H9 (cell line): ENCODE data around the gene OSBPL1A. TPM values are rescaled to one million over a fixed set of nuclear protein-coding genes. Genes with fewer than 3 reads are reported as not detected.

ENCODE experiments used
- DNase-seq: peaks from one replicate; pipeline ENCODE4 v3.0.0-alpha.2; 2017
- H2AFZ ChIP-seq: one replicate; pipeline ENCODE4 v1.6.1; 2013; ENCODE audit warnings: mild to moderate bottlenecking, low read length, control low read depth, moderate library complexity
- H2AK5ac ChIP-seq: 2 replicates; pipeline ENCODE4 v1.6.1; 2013; ENCODE audit warnings: low read length, control low read depth, mixed read lengths; ENCODE audit not compliant: insufficient read length
- H2BK120ac ChIP-seq: one replicate; pipeline ENCODE4 v1.6.1; 2013; ENCODE audit warnings: low read depth, mild to moderate bottlenecking, low read length, control low read depth, inconsistent platforms; ENCODE audit not compliant: poor library complexity, severe bottlenecking
- H2BK12ac ChIP-seq: 2 replicates; pipeline ENCODE4 v1.6.1; 2013; ENCODE audit warnings: low read length, control low read depth, mixed read lengths, low read depth; ENCODE audit not compliant: insufficient read length
- H2BK15ac ChIP-seq: 2 replicates; pipeline ENCODE4 v1.6.1; 2013; ENCODE audit warnings: low read depth, low read length, control low read depth
- H2BK20ac ChIP-seq: one replicate; pipeline ENCODE4 v1.6.1; 2013; ENCODE audit warnings: low read depth, mild to moderate bottlenecking, low read length, control low read depth, inconsistent platforms; ENCODE audit not compliant: poor library complexity, severe bottlenecking
- H2BK5ac ChIP-seq: 2 replicates; pipeline ENCODE4 v1.6.1; 2013; ENCODE audit warnings: low read length, control low read depth, mixed read lengths; ENCODE audit not compliant: insufficient read length
- H3K14ac ChIP-seq: 2 replicates; pipeline ENCODE4 v1.6.1; 2013; ENCODE audit warnings: low read length, control low read depth; ENCODE audit not compliant: insufficient read depth
- H3K18ac ChIP-seq: 2 replicates; pipeline ENCODE4 v1.6.1; 2013; ENCODE audit warnings: low read depth, mild to moderate bottlenecking, mixed read lengths, low read length, control low read depth; ENCODE audit not compliant: insufficient read length
- H3K23ac ChIP-seq: 2 replicates; pipeline ENCODE4 v1.6.1; 2013; ENCODE audit warnings: low read length, control low read depth, mixed read lengths, low read depth; ENCODE audit not compliant: insufficient read length
- H3K23me2 ChIP-seq: 2 replicates; pipeline ENCODE4 v1.6.1; 2013; ENCODE audit warnings: low read depth, mild to moderate bottlenecking, mixed read lengths, low read length, control low read depth; ENCODE audit not compliant: insufficient read length, poor library complexity, severe bottlenecking
- H3K27ac ChIP-seq: 2 replicates; pipeline ENCODE4 v1.5.1; 2013; ENCODE audit warnings: low read length, control low read depth, mixed read lengths, low read depth; ENCODE audit not compliant: insufficient read length
- H3K27me3 ChIP-seq: 2 replicates; pipeline ENCODE4 v1.6.1; 2013; ENCODE audit warnings: low read length, control low read depth, inconsistent platforms; ENCODE audit not compliant: insufficient read depth
- H3K4ac ChIP-seq: 2 replicates; pipeline ENCODE4 v1.6.1; 2013; ENCODE audit warnings: low read depth, mild to moderate bottlenecking, control low read depth, inconsistent platforms, low read length, moderate library complexity
- H3K4me1 ChIP-seq: 2 replicates; pipeline ENCODE4 v1.6.1; 2013; ENCODE audit warnings: low read length, control low read depth, inconsistent platforms; ENCODE audit not compliant: insufficient read depth
- H3K4me2 ChIP-seq: 2 replicates; pipeline ENCODE4 v1.6.1; 2013; ENCODE audit warnings: low read length, control low read depth, mixed read lengths; ENCODE audit not compliant: insufficient read length, insufficient read depth
- H3K56ac ChIP-seq: 2 replicates; pipeline ENCODE4 v1.6.1; 2013; ENCODE audit warnings: low read depth, mild to moderate bottlenecking, mixed read lengths, low read length, control low read depth; ENCODE audit not compliant: insufficient read length
- H3K79me1 ChIP-seq: 2 replicates; pipeline ENCODE4 v1.6.1; 2013; ENCODE audit warnings: low read depth, mild to moderate bottlenecking, moderate library complexity, low read length, control low read depth, inconsistent platforms; ENCODE audit not compliant: insufficient read depth, poor library complexity, severe bottlenecking
- H3K79me2 ChIP-seq: 2 replicates; pipeline ENCODE4 v1.6.1; 2013; ENCODE audit warnings: low read length, control low read depth, inconsistent platforms; ENCODE audit not compliant: insufficient read depth
- H3K9ac ChIP-seq: 2 replicates; pipeline ENCODE4 v1.6.1; 2013; ENCODE audit warnings: low read length, control low read depth, mixed read lengths; ENCODE audit not compliant: insufficient read length; ENCODE audit errors: extremely low read depth
- H3K9me3 ChIP-seq: one replicate; pipeline ENCODE4 v1.6.1; 2013; ENCODE audit warnings: low read depth, low read length, inconsistent platforms; ENCODE audit not compliant: control insufficient read depth
- H3T11ph ChIP-seq: one replicate; pipeline ENCODE4 v1.6.1; 2013; ENCODE audit warnings: mild to moderate bottlenecking, low read length, control low read depth, inconsistent platforms
- H4K20me1 ChIP-seq: one replicate; pipeline ENCODE4 v1.6.1; 2013; ENCODE audit not compliant: control insufficient read depth, insufficient read length, insufficient read depth
- H4K5ac ChIP-seq: 2 replicates; pipeline ENCODE4 v1.6.1; 2013; ENCODE audit warnings: low read depth, mild to moderate bottlenecking, mixed read lengths, low read length, control low read depth; ENCODE audit not compliant: insufficient read length
- H4K8ac ChIP-seq: replicated peaks from 2 replicates; pipeline ENCODE4 v1.6.1; 2013; ENCODE audit warnings: low read length, control low read depth, mixed read lengths, low read depth; ENCODE audit not compliant: insufficient read length
- H4K91ac ChIP-seq: 2 replicates; pipeline ENCODE4 v1.6.1; 2013; ENCODE audit warnings: low read depth, mild to moderate bottlenecking, moderate library complexity, mixed read lengths, low read length, control low read depth; ENCODE audit not compliant: insufficient read length
- H3K27ac Mint-ChIP-seq, 3 experiments: 2 replicates in 2 of 3; 3 replicates in 1 of 3; pipeline ENCODE4 v1.8.0; 2020 to 2021; ENCODE audit warnings: mixed read lengths in 3 of 3, mild to moderate bottlenecking in 1 of 3, moderate library complexity in 1 of 3
- H3K27me3 Mint-ChIP-seq: 2 replicates; pipeline ENCODE4 v1.8.0; 2021; ENCODE audit warnings: low read depth, mild to moderate bottlenecking, moderate library complexity, mixed read lengths
- H3K36me3 Mint-ChIP-seq, 3 experiments: 2 replicates in 2 of 3; 3 replicates in 1 of 3; pipeline ENCODE4 v1.8.0; 2020 to 2021; ENCODE audit warnings: low read depth in 3 of 3, mixed read lengths in 3 of 3; ENCODE audit not compliant: insufficient read depth in 1 of 3
- H3K4me1 Mint-ChIP-seq, 2 experiments: 2 replicates each; pipeline ENCODE4 v1.8.0; 2020; ENCODE audit warnings: mixed read lengths in 2 of 2
- H3K4me3 Mint-ChIP-seq, 2 experiments: 2 replicates in 1 of 2; 3 replicates in 1 of 2; pipeline ENCODE4 v1.8.0; 2020 to 2021; ENCODE audit warnings: mild to moderate bottlenecking in 2 of 2, mixed read lengths in 2 of 2, moderate library complexity in 1 of 2
- H3K9me3 Mint-ChIP-seq, 2 experiments: 2 replicates in 1 of 2; 3 replicates in 1 of 2; pipeline ENCODE4 v1.8.0; 2020; ENCODE audit warnings: mild to moderate bottlenecking in 2 of 2, mixed read lengths in 2 of 2, moderate library complexity in 1 of 2
- CTCF ChIP-seq: fragments of 200-600 bp; sonication (generic); conservative IDR thresholded peaks from 3 replicates; pipeline ENCODE4 v1.8.0; 2021; ENCODE audit warnings: antibody characterized with exemption, mild to moderate bottlenecking
- WGBS: extraction: QIAGEN DNeasy Blood & Tissue Kit; methylation state at CpG from one replicate; pipeline ENCODE4 v1.1.7; 2013; ENCODE audit warnings: missing lambda C conversion rate, low lambda C conversion rate, mixed read lengths; ENCODE audit not compliant: insufficient read length; ENCODE audit errors: extremely low coverage; 5-methylcytosine and 5-hydroxymethylcytosine counted together
- total RNA-seq: library from RNA; stranded (reverse); gene quantifications from 2 replicates; pipeline ENCODE4 v1.2.1, GENCODE V29; 2021

The OSBPL1A gene
- total RNA-seq, 1 experiment from 2014 or later: 33.9 TPM

GRCh38 chr18:24239341-24239740, 158.3 kb downstream of the OSBPL1A start:
- Mint-ChIP-seq H3K4me1 (peaks cover 7 to 8% of the 10 kb centered on the region in 2 experiments), H3K9me3 (no peaks in the 10 kb centered on the region; a peak in 1 of 5 replicates), H3K4me3 (no peak overlapping the region), H3K27me3 (peaks cover 1% of the 10 kb centered on the region; the same call in 1 of the 2 replicates), H3K27ac (no peak overlapping the region; a peak in 1 of 7 replicates), H3K36me3 (peaks cover 29 to 40% (median 30%) of the 10 kb centered on the region in 3 experiments)
- Histone ChIP-seq H2BK20ac (no peak overlapping the region), H3K14ac (no peak overlapping the region), H3K4me1 (peaks cover 4% of the 10 kb centered on the region; the same call in 1 of the 2 replicates), H4K91ac (no peak overlapping the region), H4K20me1 (no peaks in the 10 kb centered on the region), H2AFZ (no peak overlapping the region), H2BK5ac (no peak overlapping the region), H4K8ac (no peak overlapping the region), H3K27ac (no peak overlapping the region), H3K79me1 (no peaks in the 10 kb centered on the region), H4K5ac (no peak overlapping the region), H3K4me2 (no peak overlapping the region), H2AK5ac (no peak overlapping the region), H3K18ac (no peak overlapping the region), H3K9ac (no peak overlapping the region), H3K23ac (no peak overlapping the region), H3K4ac (no peak overlapping the region), H3K79me2 (no peaks in the 10 kb centered on the region), H3K56ac (no peak overlapping the region), H3K9me3 (no peaks in the 10 kb centered on the region), H2BK15ac (no peak overlapping the region), H3T11ph (no peak overlapping the region), H2BK120ac (no peak overlapping the region), H3K23me2 (no peaks in the 10 kb centered on the region), H2BK12ac (no peak overlapping the region), H3K27me3 (no peaks in the 10 kb centered on the region)
- no peak for TF ChIP-seq CTCF
- WGBS: no CpG with 5 or more reads among the region's 2 CpGs
- no peak for DNase-seq
